Stimulated activated naive CD8-positive, alpha-beta T cell treated with anti-CD3 and anti-CD28 coated beads, Interleukin-15, Interleukin-2, amounts not matched to agents 100 U/mL and 50 U/mL, for 24 hours (primary cell): ENCODE results near the gene ATP8A1.
"Not testable (repeated sequence)": the region's sequence is repeated elsewhere in the genome, so short reads cannot be mapped to it uniquely, and the experiment has no call there.

Experiments
- ATAC-seq: fragments of 150-1000 bp; cut with Tn5 transposase; one replicate; pipeline ENCODE4 v1.10.0; 2021
- DNase-seq: peaks from one replicate; pipeline ENCODE4 v3.0.0; 2021

ATP8A1 gene

DNA sequence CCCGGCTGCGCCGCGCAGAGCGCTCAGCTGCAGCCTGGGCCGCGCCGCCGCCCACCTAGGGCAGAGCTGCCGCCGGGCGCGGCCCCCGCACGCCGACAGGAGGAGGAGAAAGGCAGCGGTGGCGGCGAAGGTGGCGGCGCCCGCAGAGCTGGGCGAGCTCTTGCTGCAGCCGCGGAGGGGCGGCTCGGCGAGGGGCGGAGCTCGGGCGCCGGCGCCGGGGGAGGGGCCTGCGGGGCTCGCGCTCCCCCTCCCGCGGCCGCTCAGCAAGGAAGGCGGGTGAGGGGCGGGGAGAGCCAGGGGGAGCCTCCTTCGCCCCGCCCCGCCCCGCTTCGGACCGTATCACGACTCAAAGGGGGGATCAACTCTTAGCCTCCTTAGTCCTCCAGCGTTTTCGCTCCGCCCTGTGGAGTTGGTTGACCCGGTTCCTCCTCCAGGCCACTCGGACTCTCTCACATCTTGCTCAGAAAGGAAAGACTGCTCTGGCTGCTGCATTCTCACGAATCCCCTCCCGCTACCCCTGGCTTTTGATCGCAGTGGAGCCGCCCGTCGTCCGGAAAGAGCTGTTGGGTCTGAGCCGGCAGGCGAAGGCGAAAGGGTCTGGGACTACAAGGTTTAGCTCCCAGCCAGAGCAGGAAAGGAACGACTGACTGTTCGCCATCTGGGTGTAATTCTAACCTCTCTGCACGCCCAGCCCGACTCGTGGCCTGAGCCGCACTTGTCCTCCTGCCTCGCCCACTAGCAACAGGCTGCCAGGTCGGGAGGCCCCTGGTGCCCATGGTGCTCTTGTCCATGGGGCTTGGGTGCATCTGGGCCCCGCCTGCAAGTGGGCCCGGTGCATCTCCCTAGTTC lies at the start of gene ATP8A1:
TSS of gene ATP8A1 (minus strand) at position 162 of the 849 bp plus-strand sequence. CDS start 232 bp downstream, outside the sequence.
- DNase-seq = peak; percentile 97
- ATAC-seq = peak; percentile 86

DNA sequence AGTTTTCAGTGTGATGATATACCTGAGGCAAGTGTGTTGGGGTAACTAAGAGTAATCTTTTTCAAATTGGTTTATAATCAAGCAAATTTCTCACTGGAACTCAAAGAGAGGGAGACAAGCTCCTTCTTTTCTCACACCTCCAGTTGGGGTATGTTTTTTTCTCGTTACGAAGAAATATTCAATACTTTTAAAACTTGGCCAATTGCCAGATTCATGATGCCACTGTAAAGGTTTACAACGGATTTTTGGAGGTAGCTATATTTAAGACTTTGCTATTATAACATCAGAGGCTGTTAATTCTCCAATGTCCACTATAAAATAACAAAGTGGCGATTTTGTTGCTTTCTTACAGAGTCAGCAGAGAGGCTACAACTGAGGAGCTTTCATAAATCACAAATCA lies 49.2 kb upstream of the ATP8A1 start:
- ATAC-seq (no peak), DNase-seq (no peak)

DNA sequence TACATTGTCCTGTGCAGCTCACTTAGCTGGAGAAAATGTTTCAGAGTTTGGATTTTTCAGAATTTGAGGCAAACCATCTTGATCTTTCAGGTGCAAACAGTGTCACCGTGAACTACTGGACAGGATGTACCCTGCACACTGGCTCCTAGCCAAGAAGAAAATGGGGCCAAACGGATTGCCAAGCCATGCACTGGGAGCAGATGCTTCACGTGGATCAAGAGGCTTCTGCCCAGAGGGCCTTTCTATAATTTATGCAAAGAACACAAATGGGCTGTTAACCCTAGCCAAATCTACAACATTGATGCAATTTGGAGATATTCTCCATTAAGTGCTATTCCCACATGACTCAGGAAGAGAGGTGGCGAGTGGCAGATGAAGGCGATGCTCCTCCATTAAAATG lies 46.9 kb upstream of the ATP8A1 start:
- ATAC-seq = no peak
- no peak for DNase-seq

DNA sequence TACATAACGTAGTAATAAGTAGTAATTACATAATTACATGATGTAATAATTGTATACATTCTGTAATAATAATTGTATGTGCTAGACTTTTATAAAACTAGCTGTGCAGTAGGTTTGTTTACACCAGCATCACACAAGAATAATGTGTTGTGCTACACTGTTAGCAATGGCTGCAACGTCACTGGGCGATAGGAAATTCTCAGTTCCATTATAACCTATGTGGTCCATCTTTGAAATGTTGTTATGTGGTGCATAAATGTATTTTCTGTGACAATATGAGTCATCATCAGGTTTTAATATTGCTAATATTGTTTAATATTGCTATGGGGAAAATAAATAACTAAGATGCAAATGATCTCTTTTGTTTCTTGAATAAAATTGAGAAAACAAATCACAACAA lies 46.0 kb upstream of the ATP8A1 start:
- DNase-seq = no peak
- no peak for ATAC-seq

DNA sequence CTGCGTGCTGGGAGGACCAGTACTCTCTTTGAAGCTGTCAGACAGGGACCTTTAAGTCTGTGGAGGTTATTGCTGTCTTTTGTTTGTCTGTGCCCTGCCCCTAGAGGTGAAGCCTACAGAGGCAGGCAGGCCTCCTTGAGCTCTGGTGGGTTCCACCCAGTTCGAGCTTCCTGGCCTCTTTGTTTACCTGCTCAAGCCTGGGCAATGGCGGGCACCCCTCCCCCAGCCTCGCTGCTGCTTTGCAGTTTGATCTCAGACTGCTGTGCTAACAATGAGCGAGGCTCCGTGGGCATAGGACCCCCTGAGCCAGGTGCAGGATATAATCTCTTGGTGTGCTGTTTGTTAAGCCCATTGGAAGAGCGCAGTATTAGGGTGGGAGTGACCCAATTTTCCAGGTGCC lies 44.9 kb upstream of the ATP8A1 start:
- not testable (repeated sequence) for DNase-seq, ATAC-seq

DNA sequence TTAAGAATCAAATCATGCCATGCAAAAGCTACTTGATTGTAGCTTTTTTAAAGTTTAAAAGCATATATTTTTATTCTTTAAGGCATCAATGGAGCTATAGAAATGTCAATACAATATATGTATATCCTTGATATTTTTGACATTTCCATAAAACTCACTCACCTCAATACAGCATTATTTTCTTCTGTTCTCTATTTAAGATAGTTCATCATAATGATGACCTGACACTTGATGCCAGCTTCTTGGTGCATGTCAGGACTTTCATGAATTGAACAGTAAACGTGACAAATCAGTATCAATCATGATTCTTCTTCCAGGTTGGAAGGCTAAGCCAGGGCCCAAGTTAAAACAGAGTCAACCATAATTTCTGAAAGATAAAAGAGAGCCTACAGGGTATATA lies 33.6 kb upstream of the ATP8A1 start:
- ATAC-seq (no peak), DNase-seq (no peak)

DNA sequence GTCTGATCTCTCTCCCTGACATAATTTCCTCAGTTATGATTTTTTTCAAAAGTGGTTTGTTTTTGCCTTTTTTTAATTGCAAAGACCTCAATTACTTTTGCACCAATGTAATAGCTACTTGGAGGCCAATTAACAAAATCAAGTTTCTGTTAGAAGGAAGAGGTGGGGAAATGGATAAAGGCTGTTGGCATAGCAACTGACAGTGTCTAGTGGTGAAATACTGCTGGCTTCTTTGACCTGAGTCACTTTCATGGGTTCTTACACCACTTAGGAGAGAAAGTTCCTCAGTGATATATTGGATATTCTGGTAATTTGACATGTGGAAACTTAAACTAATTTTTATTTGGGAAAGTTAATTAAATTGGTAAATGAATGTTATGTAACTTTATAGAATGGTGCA lies 26.5 kb upstream of the ATP8A1 start:
- DNase-seq = no peak

DNA sequence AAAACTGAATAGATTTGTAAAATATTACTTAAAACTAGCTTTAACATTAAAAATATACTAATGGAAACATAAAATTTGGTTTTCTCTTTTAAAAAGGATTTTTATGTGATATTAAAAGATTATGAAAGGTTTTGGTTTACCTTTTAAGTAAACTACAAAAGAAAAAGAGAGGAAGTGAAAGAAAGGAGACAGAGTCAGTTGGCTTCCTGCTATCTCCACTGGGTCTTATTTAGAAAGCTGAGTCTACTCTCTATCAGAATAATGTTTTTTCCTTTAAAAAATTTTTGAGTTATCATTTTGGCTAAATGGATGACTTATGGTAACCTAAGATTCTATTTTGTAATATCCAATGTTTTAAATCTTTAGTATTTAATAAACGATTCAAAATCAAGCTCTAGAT lies 21.6 kb upstream of the ATP8A1 start:
- ATAC-seq (no peak), DNase-seq (no peak)

More for the DNA sequence above, 26.5 kb upstream of the ATP8A1 start:
- ATAC-seq = no peak

DNA sequence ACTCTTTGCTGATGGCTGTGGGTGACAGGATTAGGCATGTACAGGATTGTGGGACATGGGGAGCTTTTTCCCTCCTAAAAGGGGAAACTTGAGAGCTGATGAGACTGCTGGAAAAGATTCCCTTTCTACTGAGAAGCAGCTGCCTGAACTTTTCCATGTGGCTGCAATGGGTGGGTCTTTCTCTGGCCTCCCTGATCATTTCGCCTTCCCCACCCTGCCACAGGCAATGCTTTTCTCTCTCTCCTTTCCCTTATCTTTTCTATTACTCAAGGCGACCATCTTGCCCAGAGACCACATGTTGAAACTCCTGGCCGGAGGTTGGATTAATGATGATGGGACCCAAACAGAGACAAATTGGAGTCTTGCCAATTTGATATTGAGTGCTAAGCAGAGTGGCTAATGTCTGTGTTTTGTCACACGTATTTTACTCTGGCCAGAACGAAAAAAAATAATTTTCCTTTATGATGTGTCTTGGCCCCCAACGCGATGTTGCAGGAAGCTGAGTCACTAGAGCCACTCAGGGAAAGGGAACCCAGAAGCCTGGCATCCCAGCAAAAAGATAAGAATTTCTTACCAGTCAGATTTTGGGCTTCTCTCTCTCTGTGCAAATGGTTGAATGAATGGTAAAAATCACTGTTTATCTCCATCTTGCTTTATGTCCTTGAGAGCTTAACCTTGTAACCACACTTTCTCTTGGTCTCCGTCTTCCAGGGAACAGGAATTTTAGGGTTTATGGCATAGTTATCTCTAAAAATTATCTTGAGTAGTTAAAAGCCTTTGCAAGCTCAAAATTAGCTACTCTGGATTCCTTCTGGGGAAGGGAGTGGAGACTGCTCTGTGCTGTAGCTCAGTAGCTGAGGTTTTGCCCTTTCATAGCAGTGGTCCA lies 19.4 kb upstream of the ATP8A1 start:
- no peak for ATAC-seq
- DNase-seq = no peak

DNA sequence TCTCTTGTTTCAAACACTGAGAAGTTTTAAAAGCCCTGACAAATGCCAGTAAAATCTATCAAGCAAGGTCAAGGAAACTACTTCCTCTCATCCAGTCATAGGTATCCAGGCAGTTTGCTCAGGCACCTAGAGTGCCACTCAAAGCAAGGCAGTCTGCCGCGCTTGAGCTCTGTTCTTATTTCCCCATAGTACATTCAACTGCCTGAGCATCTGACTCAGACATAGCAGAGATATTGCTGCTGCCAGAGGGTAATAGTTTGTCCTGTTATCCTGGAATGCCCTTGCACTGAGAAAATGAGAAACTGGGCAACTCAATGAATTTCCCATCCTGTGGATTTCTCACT lies 16.1 kb upstream of the ATP8A1 start:
- DNase-seq (peak; percentile 29), ATAC-seq (peak; percentile 71)

DNA sequence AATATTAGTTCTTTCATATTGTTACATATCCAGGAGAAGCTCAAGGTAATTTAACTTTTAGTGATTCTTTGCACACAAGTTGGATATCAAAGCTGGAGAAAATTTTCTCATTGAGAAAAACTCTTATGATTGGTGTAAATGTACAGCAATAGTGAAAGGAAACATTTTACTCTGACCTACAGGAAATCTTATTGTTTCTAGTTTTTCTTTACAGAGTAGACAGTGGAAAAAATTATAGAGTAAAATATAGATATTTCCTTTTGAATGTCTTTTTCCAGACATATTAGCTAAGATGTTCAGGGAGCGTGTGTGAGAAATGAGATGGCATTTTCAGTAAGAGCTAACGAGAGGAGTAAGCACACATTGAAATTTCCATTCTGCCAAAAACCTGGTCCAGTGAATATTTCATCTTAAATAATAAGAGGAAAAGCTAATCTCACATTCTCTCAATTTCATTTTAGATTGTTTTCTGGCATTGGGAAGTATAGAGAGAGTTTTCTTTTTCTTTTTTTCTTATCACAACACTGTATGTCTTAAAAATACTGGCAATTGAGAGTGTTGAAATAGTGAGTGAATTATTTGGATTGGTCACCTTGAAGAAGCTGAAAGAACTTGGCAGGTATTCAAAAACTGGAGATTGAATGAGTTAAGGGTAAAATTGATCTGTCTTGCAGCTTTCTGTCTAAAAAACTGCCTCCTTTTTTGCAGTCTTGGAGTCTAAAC lies 15.6 kb upstream of the ATP8A1 start:
- DNase-seq = no peak
- peak; percentile 45 for ATAC-seq

DNA sequence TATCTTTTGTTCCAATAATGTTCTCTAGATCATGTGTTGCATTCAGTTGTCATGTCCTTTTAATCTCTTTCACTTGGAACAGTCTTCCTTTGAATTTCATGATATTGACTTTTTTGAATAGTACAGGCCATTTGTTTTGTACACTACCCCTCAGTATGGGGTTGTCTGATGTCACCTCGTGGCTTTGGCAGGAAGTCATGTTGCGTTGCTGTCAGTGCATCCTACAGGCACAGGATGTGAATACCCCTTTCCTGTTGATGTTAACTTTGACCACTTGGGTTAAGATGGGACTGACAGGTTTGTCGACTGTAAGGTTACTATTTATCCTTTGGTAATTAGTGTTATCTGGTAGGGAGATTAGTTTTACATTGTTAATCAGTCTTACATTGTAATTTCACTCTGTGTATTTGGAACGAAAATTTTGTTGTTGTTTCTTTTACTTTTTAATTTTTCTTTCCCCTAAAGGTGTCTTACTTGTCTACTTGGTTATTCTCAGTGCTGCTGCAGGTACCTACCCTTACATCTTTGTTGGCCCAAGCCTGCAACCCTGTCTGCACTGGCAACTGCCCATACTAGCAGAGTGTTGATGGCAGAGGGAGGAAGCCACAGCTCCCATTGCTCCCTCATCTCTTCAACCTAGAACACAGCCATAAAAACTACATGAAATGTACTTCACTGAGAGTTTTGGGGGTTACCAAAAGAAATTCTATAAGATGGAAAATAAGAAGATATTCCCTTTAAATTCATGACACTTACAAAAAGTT lies 14.7 kb upstream of the ATP8A1 start:
- ATAC-seq = peak; percentile 86

DNA sequence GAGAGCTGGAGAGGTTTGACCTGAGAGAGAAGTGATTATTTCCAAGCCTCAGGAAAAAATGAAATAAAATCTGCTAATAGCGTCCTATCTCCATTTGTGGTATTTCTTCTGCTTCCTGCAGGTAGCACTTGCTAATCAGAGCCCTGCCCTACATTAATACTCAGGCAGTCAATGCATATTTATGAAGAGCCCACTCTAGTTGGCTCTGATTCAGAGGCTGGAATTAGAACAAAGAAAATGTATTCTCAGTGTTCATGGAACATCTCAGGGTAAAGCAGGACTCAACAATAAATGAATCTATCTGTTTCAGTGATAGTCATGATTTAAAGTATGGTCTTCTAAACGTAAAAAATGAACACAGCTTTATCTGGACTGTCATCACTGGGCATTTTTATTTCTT lies 1.4 kb upstream of the ATP8A1 start:
- no peak for DNase-seq
- ATAC-seq = no peak

More for the DNA sequence above, 14.7 kb upstream of the ATP8A1 start:
- DNase-seq = peak; percentile 54

DNA sequence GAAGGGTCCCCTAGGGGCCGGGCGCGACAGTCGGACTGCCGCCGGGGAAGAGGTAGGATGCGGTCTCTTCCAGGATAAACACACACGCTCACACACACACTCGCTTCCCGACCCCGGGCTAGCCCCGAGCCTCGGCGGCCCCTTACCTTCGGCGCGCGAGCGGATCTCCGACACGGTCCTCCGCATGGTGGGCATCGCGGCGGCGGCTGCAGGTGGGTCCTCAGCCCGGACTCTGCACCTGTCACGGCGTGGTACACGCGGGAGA lies 294 bp downstream of the ATP8A1 start:
- DNase-seq (no peak), ATAC-seq (no peak)

DNA sequence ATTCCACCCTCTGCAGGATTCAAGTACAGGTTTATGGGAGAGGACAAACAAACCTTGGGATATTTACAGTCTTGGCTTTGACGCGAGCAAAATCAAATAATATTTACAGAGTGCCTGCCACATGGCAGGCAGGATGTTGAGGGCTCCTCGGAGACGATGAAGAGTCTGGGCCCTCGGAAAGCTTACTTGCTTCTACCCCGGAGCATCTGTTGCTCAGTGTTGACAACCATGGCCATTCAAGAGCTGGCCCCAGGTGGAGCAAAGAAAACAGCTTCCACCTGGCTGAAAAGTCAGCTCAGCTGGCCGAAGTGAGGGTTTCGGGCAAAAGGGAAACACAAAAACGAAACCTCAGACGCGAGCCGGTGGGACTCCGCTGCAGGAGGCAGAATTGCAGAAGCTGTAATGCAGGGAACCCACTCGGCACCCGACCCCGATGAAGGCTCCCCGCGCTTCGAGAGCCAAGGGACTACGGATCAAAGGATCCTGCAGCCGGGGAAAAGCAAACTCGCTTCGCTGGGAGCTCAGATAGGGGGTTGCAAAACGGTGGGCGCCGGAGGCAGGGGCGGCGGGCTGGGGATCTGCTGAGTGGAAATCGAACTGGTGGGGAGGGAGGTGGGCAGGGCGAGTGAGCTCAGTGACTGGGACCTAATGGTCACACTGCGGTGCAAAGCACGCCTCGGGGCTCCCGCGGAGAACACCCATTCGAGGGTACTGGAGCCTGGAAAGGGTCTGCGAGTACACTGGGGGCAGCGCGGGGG lies 805 bp downstream of the ATP8A1 start:
- ATAC-seq (peak; percentile 9), DNase-seq (peak; percentile 61)

DNA sequence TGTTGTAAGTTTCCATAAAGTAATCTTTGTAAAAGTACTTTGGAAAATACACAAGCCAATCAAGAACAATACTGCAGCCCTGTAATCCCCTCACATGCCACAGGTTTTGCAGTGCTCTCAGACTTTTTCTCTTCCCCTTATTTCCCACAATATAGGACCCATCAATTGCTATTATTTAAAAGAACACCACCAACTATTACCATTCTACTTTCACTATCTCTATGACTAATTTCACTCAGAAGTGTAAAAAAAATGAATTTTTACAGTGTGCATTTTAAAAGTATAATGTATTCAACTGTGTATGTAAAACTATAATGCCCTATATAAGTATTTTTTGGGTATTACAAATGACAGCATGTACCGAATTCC lies 1.7 kb downstream of the ATP8A1 start:
- ATAC-seq (no peak), DNase-seq (no peak)

DNA sequence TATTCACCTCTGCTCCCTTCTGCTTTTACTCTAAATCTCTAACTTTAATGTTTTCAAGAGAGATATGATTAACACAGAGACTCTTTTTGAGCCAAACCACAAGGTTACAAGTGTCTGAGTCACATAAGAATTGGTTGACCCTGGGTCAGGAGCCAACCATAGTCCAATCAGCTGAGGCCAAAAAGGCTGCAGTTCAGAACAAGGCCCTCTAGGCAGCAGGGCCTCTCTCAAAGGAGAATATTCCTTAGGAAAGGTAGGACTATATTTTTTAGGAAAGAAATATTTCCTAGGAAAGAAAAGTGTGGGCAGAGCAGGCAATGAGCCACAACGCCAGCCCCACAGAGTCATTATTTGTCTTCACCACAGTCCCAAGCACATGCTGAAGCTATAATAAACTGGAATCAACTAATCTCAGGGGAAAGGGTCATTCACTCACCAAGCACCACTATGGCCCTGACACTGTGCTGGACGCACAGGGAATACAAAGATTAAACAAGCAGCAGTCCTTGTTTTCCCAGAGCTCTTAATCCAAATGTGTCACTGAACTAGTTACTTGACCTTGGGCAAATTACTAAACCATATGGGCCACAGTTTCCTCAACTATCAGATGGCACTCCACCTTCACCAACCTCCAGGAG lies 2.2 kb downstream of the ATP8A1 start:
- peak; percentile 20 for ATAC-seq
- DNase-seq = peak; percentile 28

DNA sequence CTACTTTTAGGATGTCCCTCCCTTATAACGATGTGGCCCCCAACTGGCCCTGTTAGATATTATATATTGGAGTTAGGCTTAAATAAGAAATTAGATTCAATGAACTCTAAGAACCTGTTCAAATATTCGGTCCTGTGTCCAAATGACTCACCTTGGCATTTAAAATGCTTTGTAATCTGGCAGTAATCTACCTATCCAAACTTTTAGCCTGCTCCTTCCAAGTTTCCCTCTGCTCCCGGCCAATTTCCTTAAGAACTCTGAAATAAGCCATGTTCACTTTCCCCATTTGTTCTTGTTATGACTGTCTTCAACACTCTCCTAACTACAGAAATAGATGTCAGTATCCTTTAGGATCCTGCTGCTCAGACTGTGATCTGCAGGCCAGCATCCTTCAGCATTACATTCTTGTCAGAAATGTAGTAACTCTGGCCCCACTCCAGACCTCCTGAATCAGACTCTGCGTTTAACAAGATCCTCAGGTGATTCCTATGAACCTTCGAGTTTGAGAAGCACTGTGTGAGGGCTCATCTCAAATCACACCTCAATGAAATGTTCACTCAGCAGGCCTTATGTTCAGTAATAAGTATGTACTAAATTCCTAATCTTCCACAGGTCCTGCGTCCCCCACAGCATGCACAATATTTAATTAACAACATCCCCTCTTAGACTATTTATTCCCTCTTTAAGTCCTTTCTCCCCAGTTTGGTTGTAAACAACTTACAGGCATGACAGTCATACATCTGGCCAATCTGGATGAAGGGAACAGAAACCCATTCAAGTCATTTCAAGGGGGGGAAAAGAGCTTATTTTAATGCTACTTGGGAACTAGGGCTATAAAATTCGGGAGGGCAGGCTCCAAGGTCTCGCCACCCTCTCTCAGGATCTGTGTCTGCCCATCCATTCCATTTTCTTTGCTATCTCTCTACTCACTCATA lies 3.0 kb downstream of the ATP8A1 start:
- ATAC-seq = no peak
- DNase-seq = no peak

DNA sequence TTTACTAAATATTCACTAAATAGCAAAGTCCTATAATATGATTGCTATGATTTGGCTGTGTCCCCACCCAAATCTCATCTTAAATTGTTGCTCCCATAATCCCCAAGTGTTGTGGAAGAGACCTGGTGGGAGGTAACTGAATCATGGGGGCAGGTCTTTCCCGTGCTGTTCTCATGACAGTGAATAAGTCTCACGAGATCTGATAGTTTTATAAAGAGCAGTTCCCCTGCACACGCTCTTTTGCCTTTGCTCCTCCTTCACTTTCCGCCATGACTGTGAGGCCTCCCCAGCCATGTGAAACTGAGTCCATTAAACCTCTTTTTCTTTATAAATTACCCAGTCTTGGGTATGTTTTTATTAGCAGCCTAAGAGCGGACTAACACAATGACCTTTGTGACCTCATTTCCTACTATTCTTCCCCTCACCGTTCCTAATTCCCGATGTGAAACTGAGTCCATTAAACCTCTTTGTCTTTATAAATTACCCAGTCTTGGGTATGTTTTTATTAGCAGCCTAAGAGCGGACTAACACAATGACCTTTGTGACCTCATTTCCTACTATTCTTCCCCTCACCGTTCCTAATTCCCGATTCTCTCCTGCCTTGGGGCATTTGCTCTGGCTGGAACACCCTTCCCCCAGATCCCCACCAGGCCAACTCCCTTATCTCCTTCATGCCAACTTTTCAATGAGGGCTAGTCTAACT lies 4.2 kb downstream of the ATP8A1 start:
- DNase-seq, ATAC-seq: not testable (repeated sequence)
